Activated naive CD8-positive, alpha-beta T cell treated with anti-CD3 and anti-CD28 coated beads, Interleukin-2, amount 10 ng/mL, durations not matched to agents 7 days and 5 days (primary cell): ENCODE data around the gene ZNF442. TPM values are rescaled to one million over a fixed set of nuclear protein-coding genes. Genes with fewer than 3 reads are reported as not detected.
A peak's percentile ranks its signal among the peaks of the same experiment; 100 is the strongest.
"Not testable (repeated sequence)": the region's sequence is repeated elsewhere in the genome, so short reads cannot be mapped to it uniquely, and the experiment has no call there.

Experiments
- ATAC-seq: fragments of 150-1000 bp; cut with Tn5 transposase; one replicate; pipeline ENCODE4 v1.10.0; 2021; ENCODE audit warnings: low read depth, moderate library complexity
- POLR2A ChIA-PET: fragments of 350-600 bp; sonication (Branson Sonifier 250); formaldehyde crosslinking; loops from one replicate; lab custom pipeline; 2021; ENCODE audit warnings: antibody characterized with exemption; lab: Charles Lee
- DNase-seq: peaks from one replicate; pipeline ENCODE4 v3.0.0; 2021
- H3K27ac Mint-ChIP-seq: one replicate; pipeline ENCODE4 v1.8.0; 2022; ENCODE audit warnings: mild to moderate bottlenecking, mixed read lengths
- H3K27me3 Mint-ChIP-seq: one replicate; pipeline ENCODE4 v1.8.0; 2022; ENCODE audit warnings: mild to moderate bottlenecking, moderate library complexity, mixed read lengths
- H3K36me3 Mint-ChIP-seq: one replicate; pipeline ENCODE4 v1.8.0; 2021; ENCODE audit warnings: mild to moderate bottlenecking, mixed read lengths
- H3K4me1 Mint-ChIP-seq: one replicate; pipeline ENCODE4 v1.8.0; 2021; ENCODE audit warnings: mixed read lengths
- H3K4me3 Mint-ChIP-seq: one replicate; pipeline ENCODE4 v1.8.0; 2022; ENCODE audit warnings: mild to moderate bottlenecking, moderate library complexity, mixed read lengths
- H3K9me3 Mint-ChIP-seq: one replicate; pipeline ENCODE4 v1.8.0; 2021; ENCODE audit warnings: mixed read lengths
- total RNA-seq, 2 experiments: library from RNA; stranded (reverse); gene quantifications; one replicate each; pipeline ENCODE4 v1.2.3, GENCODE V29; 2021

ZNF442 gene
- 1 to 10 TPM; 2.6 to 4.3 TPM for total RNA-seq

DNA sequence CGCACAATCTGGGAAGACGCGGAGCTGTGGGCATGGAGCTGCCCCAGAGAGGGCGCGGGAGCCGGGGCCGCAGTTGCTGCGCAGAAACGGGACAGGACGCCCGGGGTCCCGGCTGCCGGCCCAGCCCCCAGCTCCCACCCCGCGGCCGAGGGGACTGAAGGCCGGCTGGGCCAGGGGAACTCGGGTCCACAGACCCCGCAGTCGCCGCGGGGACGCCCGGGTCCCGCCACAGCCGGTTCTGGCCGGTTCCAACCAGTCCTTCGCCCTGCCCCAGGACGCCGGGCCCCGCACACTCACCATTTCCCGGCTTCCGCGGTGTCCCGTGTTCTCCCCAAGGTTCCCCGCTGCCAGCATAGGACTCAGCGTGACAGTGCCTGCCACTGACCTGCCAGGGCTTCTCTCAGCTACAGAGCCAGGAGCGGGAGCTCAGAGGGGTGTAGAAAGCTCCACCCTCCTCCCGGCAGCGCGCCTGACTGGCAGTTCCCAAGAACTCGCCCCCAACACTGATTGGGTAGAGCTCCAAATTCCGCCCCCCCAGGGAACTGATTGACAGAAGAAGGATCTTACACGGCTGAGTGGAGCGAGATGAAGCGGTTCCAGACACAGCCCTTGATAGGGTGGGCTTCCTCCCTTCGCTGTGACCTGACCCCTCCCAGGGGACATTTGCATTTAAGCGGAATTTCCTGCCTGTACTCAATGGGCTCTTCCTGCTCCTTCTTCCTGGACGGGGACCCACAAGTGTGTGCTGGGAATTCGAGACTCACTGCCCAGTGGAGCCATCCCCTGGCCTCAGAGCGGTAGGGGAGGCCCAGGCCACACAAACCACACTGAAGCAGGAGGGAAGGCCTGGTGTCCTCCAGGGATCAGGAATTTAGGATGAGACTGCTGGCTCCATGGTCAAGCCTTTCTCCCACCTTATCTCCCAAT lies at the start of gene ZNF442:
Gene ZNF442, minus strand, starts transcription at position 448 of the 927 bp plus-strand sequence. CDS start 2,052 bp downstream, outside the sequence.
- H3K36me3 Mint-ChIP-seq: peaks cover 7% of the 10 kb centered on the region

DNA sequence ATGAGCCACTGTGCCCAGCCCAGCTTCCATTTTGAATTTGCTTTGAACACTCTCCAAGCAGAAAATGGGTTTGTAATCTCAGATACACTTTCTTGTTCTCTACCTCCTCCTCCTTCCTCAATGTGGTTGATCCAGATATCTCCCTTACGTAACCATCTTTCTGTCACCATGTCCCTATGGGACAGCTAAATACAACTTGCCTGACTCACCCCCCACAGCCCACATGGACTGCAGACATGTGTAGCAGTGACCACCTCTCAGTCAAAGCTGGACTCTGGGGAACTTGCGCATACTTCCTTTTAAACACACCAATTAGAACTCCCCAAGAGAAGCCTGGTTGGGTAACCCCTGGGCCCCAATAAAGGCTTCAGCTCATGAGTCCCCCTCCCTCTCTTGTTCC lies 46.4 kb upstream of the ZNF442 start:
- POLR2A ChIA-PET: no interaction called here
- Mint-ChIP-seq H3K9me3 (peaks cover 29% of the 10 kb centered on the region), H3K4me1 (no peaks in the 10 kb centered on the region), H3K27me3 (no peaks in the 10 kb centered on the region), H3K27ac (no peak overlapping the region), H3K4me3 (no peak overlapping the region), H3K36me3 (peaks cover 12% of the 10 kb centered on the region)
- no peak for ATAC-seq
- no peak for DNase-seq

More for the DNA sequence above, at the start of gene ZNF442:
- Mint-ChIP-seq H3K4me3 (peak within 1 kb of the TSS; percentile 96), H3K4me1 (peaks cover 16% of the 10 kb centered on the region), H3K27ac (peak within 1 kb of the TSS; percentile 91), H3K27me3 (peaks cover 1% of the 10 kb centered on the region), H3K9me3 (peaks cover 12% of the 10 kb centered on the region)
- DNase-seq (peak; percentile 80), ATAC-seq (peak; percentile 98)
- POLR2A ChIA-PET: interaction anchor here (0.5 to 2.6 kb wide), 10 partner anchors 11 to 378 kb away, joined by 3 to 31 read pairs (median 4); partner anchors contain the start of genes ZNF20, ZNF44, ZNF443 and ZNF563

DNA sequence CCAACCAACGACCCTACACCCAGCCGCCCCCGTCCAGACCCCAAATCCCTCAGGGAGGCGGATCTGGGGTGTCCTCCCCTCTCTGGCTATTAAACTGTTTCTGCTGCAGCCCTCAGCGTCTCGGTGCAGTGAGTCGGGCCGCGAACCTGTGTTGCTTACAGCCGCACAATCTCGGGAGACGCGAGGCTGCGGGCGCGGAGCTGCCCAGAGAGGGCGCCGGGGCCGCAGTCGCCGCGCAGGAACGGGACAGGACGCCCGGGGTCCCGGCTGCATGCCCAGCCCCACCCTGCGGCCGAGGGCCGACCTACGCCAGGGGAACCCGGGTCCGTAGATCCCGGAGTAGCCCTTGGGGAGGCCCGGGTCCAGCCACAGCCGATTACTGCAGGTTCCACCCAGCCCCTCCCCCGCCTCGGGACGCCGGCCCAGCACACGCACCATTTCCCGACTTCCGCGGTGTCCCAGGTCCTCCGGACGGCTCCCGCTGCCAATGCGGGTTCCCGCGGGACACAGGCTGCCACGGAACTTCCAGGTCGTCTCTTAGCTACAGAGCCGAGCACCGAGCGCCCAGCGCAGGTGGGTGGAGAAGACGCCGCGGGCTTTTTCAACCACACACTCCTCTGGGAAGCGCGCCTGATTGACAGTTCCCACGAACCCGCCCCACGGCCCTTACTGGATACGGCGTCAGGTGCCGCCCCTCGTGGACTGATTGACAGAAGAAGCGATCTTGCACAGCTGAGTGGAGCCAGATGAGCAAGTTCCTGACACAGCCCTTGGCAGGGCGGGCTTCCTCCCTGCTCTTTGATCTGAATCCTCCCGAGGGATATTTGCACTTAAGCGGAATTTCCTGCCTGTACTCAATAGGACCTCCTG lies 35.4 kb upstream of the ZNF442 start, which contains the start of gene ZNF799:
Gene ZNF799, minus strand, starts transcription at position 639 of the 870 bp plus-strand sequence. Its CDS starts 201 bp downstream, at position 438.
- H3K9me3 Mint-ChIP-seq: peaks cover 14% of the 10 kb centered on the region
- no peaks in the 10 kb centered on the region for H3K27me3 Mint-ChIP-seq
- DNase-seq (peak; percentile 83), ATAC-seq (peak; percentile 98)
- peaks cover 32% of the 10 kb centered on the region for H3K36me3 Mint-ChIP-seq
- H3K27ac Mint-ChIP-seq: peak within 1 kb of the TSS; percentile 80
- H3K4me1 Mint-ChIP-seq: peaks cover 11% of the 10 kb centered on the region
- POLR2A ChIA-PET: interaction anchor here (0.7 to 1.7 kb wide), 6 partner anchors 40 to 356 kb away, joined by 4 to 8 read pairs (median 6); partner anchors contain the start of genes ZNF44, ZNF443 and ZNF844
- H3K4me3 Mint-ChIP-seq: peak within 1 kb of the TSS; percentile 93

DNA sequence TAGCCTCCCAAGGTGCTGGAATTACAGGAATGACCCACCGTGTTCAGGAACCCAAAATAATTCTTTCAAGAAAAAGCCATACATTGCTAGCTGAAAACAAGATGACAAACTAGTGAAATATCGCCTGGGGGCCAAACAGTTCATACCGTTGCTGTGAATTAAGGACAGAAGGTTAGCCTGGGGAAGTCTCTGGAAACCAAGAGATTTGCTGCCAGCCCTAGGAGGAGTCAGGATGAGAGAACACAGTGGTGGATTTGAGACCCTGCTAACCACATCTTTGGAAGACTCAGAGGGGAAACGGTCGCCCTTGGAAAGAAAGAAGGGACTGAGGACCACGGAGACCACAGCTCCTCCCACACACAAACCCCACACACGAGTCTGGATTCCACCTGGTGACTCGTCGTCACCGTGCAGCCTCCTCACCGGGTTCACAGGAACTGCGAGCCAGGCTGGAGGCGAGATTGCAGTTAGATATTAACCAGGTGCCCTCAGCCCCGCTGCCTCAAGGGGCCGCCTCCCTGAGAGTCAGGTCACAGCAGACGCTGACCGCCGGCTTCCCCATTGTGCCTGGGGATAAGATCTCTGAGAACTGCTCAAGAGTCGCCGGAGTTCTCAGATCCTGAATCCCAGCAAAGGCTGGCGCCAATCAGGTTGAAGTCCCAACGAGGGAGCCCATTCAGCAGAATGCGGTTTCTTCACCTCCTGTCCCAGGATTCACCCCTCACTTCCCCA lies 34.6 kb upstream of the ZNF442 start:
- POLR2A ChIA-PET: interaction anchor here (1.7 kb wide), 1 partner anchor 41 kb away, joined by 5 read pairs; the partner anchor contains the start of gene ZNF443
- peaks cover 36% of the 10 kb centered on the region for H3K36me3 Mint-ChIP-seq

DNA sequence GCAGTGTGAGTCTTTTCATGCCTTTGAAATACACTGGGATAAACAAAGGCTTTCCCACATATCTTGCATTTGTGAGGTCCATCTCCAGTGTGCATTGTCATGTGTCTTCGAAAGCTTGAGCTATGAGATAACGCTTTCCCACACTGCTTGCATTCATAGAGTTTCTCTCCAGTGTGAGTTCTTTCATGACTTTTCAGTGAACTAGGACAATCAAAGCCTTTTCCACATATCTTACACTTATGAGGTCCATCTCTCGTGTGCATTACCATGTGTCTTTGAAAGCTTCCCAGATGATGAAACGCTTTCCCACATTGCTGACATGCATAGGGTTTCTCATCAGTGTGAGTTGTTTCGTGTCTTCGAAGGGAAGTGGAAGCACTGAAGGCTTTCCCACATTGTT lies 25.7 kb upstream of the ZNF442 start:
- H3K4me1 Mint-ChIP-seq, H3K27ac Mint-ChIP-seq, H3K27me3 Mint-ChIP-seq, POLR2A ChIA-PET, H3K4me3 Mint-ChIP-seq, DNase-seq, ATAC-seq: not testable (repeated sequence)
- Mint-ChIP-seq H3K36me3 (peaks cover 73% of the 10 kb centered on the region), H3K9me3 (peaks cover 39% of the 10 kb centered on the region)

More for the DNA sequence above, 34.6 kb upstream of the ZNF442 start:
- peaks cover 12% of the 10 kb centered on the region for H3K9me3 Mint-ChIP-seq
- H3K4me3 Mint-ChIP-seq: peak overlapping the region; percentile 93
- not testable (repeated sequence) for ATAC-seq, H3K27me3 Mint-ChIP-seq
- DNase-seq: peak; percentile 39
- peaks cover 11% of the 10 kb centered on the region for H3K4me1 Mint-ChIP-seq
- peak overlapping the region; percentile 19 for H3K27ac Mint-ChIP-seq

DNA sequence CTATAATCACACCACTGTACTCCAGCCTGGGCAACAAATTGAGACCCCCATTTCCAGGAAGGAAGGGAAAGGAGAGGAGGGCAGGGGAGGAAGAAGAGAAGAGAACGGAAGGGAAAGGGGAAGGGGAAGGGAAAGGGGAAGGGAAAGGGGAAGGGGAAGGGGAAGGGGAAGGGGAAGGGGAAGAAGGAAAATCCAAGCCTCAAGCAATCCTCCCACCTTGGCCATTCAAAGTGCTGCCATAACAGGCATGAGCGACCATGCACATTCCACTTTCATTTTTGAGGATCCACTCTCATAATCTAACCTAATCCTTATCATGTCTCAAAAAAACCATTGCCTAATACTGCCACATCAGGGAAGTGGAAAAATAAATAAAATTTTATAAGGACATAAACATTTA lies 20.9 kb upstream of the ZNF442 start:
- ATAC-seq, H3K27me3 Mint-ChIP-seq, H3K4me3 Mint-ChIP-seq, H3K27ac Mint-ChIP-seq, H3K4me1 Mint-ChIP-seq, DNase-seq: not testable (repeated sequence)
- POLR2A ChIA-PET: interaction anchor here (0.7 kb wide), 1 partner anchor 290 kb away, joined by 4 read pairs; no protein-coding TSS in a partner anchor
- Mint-ChIP-seq H3K36me3 (peaks cover 47% of the 10 kb centered on the region), H3K9me3 (peaks cover 29% of the 10 kb centered on the region)

DNA sequence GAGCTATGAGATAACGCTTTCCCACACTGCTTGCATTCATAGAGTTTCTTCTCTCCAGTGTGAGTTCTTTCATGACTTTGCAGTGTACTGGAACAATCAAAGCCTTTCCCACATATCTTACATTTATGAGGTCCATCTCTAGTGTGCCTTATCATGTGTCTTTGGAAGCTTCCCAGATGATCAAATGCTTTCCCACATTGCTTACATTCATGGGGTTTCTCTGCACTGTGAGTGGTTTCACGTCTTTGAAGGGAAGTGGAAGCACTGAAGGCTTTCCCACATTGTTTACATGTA lies 14.9 kb upstream of the ZNF442 start:
- no peak overlapping the region for H3K27ac Mint-ChIP-seq
- POLR2A ChIA-PET: no interaction called here
- peaks cover 42% of the 10 kb centered on the region for H3K9me3 Mint-ChIP-seq
- ATAC-seq: no peak
- no peaks in the 10 kb centered on the region for H3K27me3 Mint-ChIP-seq
- DNase-seq: no peak
- no peaks in the 10 kb centered on the region for H3K4me1 Mint-ChIP-seq
- peaks cover 23% of the 10 kb centered on the region for H3K36me3 Mint-ChIP-seq
- no peak overlapping the region for H3K4me3 Mint-ChIP-seq

DNA sequence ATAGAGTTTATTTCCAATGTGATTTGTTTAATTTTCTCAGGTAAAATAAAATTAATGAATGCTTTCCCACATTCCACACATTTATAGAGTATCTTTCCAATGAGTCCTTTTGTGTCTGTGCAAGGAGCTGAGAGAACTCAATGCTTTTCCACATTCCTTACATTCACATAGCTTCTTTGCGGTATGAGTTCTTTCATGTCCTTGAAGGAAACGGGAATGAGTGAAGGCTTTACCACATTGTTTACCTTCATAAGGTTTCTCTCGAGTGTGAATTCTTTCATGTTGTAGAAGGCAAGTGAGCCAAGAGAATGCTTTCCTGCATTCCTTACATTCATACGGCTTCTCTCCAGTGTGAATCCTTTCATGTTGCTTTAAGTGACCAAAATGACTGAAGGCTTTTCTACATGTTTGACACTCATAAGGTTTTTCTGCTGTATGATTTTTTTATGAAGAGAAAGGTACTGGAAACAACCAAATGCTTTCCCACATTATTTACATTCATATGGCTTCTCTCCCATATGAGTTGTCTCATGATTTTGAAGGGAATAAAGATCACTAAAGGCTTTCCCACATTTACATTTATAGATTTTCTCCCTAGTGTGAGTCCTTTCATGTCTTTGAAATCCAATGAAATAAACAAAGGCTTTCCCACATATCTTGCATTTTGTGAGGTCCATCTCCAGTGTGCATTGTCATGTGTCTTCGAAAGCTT lies 14.4 kb upstream of the ZNF442 start:
- POLR2A ChIA-PET: no interaction called here
- H3K4me1 Mint-ChIP-seq: no peaks in the 10 kb centered on the region
- H3K9me3 Mint-ChIP-seq: peaks cover 44% of the 10 kb centered on the region
- H3K4me3 Mint-ChIP-seq: no peak overlapping the region
- no peak for DNase-seq
- H3K27me3 Mint-ChIP-seq: no peaks in the 10 kb centered on the region
- no peak overlapping the region for H3K27ac Mint-ChIP-seq
- H3K36me3 Mint-ChIP-seq: peaks cover 23% of the 10 kb centered on the region
- no peak for ATAC-seq

DNA sequence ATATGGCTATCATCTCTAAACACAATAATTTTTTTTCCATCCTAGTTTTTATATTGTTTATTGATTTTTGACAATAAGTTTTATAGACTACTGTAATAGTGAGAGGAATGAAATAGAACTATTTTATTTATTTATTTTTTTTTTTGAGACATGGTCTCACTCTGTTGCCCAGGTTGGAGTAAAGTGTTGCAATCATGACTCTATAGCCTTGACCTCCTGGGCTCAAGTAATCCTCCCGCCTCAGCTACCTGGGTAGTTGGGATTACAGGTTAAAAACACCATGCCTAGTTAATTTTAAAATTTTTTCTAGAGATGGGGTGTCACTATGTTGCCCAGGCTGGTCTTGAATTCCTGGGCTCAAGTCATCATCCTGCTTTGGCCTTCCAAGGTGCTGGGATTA lies 8.5 kb upstream of the ZNF442 start:
- DNase-seq (no peak), ATAC-seq (no peak)
- Mint-ChIP-seq H3K27ac (no peak overlapping the region), H3K36me3 (peaks cover 4% of the 10 kb centered on the region), H3K4me3 (no peak overlapping the region), H3K27me3 (no peaks in the 10 kb centered on the region), H3K9me3 (peaks cover 32% of the 10 kb centered on the region), H3K4me1 (no peaks in the 10 kb centered on the region)
- POLR2A ChIA-PET: no interaction called here

DNA sequence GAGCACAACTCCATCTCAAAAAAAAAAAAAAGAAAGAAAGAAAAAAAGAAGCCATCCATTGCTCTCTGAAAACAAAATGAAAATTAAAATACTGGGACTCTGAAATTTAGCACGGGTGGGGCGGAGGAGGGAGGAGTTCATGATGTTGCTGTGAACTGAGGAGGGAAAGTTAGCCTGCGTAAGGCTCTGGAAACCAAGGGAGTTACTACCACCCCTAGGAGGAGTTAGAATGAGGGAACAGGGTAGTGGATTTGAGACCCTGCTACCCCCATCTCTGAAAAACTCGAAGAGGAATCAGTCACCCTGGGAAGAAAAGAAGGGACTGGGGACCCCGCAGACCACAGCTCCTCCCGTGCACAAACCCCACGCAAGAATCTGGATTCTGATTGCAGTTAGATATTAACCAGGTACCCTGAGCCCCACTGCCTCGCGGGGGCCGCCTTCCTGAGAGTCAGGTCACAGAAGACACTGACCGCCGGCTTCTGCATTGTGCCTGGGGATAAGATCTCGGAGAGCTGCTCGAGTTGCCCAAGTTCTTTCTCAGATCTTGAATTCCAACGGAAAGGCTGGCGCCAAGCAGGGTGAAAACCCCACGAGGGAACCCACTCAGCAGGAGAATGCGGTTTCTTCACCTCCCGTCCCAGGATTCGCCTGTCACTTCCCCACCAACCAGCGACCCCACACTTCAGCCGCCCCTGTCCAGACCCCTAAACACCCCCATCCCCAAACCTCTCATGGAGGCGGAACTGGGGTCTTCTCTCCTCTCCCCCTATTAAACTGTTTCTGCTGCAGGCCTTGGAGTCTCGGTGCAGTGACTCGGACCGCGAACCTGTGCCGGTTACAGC lies 870 bp downstream of the ZNF442 start:
- Mint-ChIP-seq H3K36me3 (peaks cover 7% of the 10 kb centered on the region), H3K27me3 (peaks cover 1% of the 10 kb centered on the region), H3K9me3 (peaks cover 10% of the 10 kb centered on the region), H3K4me1 (peaks cover 16% of the 10 kb centered on the region), H3K4me3 (peak overlapping the region; percentile 96), H3K27ac (peak overlapping the region; percentile 70)
- no peak for DNase-seq
- POLR2A ChIA-PET: interaction anchor here (0.6 to 2.6 kb wide), 8 partner anchors 31 to 377 kb away, joined by 3 to 31 read pairs (median 4); partner anchors contain the start of genes ZNF20, ZNF44 and ZNF563
- ATAC-seq: no peak

DNA sequence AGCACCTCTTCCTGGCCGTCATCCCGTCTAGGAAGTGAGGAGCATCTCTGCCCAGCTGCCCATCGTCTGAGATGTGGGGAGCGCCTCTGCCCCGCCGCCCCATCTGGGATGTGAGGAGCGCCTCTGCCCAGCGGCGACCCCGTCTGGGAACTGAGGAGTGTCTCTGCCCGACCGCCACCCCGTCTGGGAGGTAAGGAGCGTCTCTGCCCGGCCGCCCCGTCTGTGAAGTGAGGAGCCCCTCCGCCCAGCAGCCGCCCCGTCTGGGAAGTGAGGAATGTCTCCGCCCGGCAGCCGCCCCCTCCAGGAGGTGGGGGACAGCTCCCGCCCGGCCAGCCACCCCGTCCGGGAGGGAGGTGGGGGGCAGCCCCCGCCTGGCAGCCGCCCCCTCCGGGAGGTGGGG lies 3.2 kb downstream of the ZNF442 start:
- not testable (repeated sequence) for H3K27ac Mint-ChIP-seq, H3K36me3 Mint-ChIP-seq
- POLR2A ChIA-PET: interaction anchor here (0.7 kb wide), 1 partner anchor 9 kb away, joined by 3 read pairs; no protein-coding TSS in a partner anchor

More for the DNA sequence above, 3.2 kb downstream of the ZNF442 start:
- H3K4me1 Mint-ChIP-seq: peaks cover 16% of the 10 kb centered on the region
- H3K4me3 Mint-ChIP-seq, ATAC-seq, H3K27me3 Mint-ChIP-seq, DNase-seq: not testable (repeated sequence)
- H3K9me3 Mint-ChIP-seq: peaks cover 19% of the 10 kb centered on the region
